ENCODE measurements around the gene SLC38A3. TPM values are rescaled to one million over a fixed set of nuclear protein-coding genes. Genes with fewer than 3 reads are reported as not detected.

SLC38A3 gene
- not detected in 2 replicates for total RNA-seq

GRCh38 chr3:50204804-50205412 lies at the start of gene SLC38A3:
Gene SLC38A3, plus strand, starts transcription at chr3:50205271. Its CDS starts 8,929 bp downstream, at chr3:50214200.

GRCh38 chr3:50190936-50191660 lies 14.0 kb upstream of the SLC38A3 start, which contains the start of gene GNAT1:
Gene GNAT1, plus strand, starts transcription at chr3:50191610. Its CDS starts 116 bp downstream, at chr3:50191726.

GRCh38 chr3:50235716-50236483 lies 30.8 kb downstream of the SLC38A3 start, which contains the start of gene GNAI2:
Gene GNAI2, plus strand, starts transcription at chr3:50236204. Its CDS starts 132 bp downstream, at chr3:50236336.

GRCh38 chr3:50268703-50269451 lies 63.8 kb downstream of the SLC38A3 start, which contains the start of gene SEMA3B:
Gene SEMA3B, plus strand, starts transcription at chr3:50269147. Its CDS starts 94 bp downstream, at chr3:50269241.

Other genes with a start within 250 kb of the SLC38A3 start
- gene RBM5, start 116.4 kb upstream of the SLC38A3 start, total RNA-seq = 103 and 202 TPM in 2 replicates
- 37.3 and 205 TPM in 2 replicates for gene SEMA3F, start 49.9 kb upstream of the SLC38A3 start, total RNA-seq
- gene GNAT1, start 13.7 kb upstream of the SLC38A3 start, total RNA-seq = not detected in 2 replicates
- 82.7 and 168 TPM in 2 replicates for gene GNAI2, start 30.9 kb downstream of the SLC38A3 start, total RNA-seq
- 5.1 and 7.5 TPM in 2 replicates for gene SEMA3B, start 63.9 kb downstream of the SLC38A3 start, total RNA-seq
- not detected in 2 replicates for gene LSMEM2, start 73.8 kb downstream of the SLC38A3 start, total RNA-seq
- gene IFRD2, start 87.2 kb downstream of the SLC38A3 start, total RNA-seq = 117 and 171 TPM in 2 replicates
- gene HYAL3, start 94.1 kb downstream of the SLC38A3 start, total RNA-seq = 8.4 and 8.5 TPM in 2 replicates
- gene NAA80, start 94.1 kb downstream of the SLC38A3 start, total RNA-seq = 2.7 and 2.9 TPM in 2 replicates
- gene HYAL1, start 98.3 kb downstream of the SLC38A3 start, total RNA-seq = 4.5 and 5.8 TPM in 2 replicates
- 59.1 and 76.5 TPM in 2 replicates for gene HYAL2, start 117.5 kb downstream of the SLC38A3 start, total RNA-seq
- gene TUSC2, start 123.0 kb downstream of the SLC38A3 start, total RNA-seq = 15.7 and 26.0 TPM in 2 replicates
- gene RASSF1, start 135.6 kb downstream of the SLC38A3 start, total RNA-seq = 14.9 and 19.8 TPM in 2 replicates
- 0.21 and 0.34 TPM in 2 replicates for gene ZMYND10, start 140.5 kb downstream of the SLC38A3 start, total RNA-seq
- 11.3 and 14.7 TPM in 2 replicates for gene NPRL2, start 145.5 kb downstream of the SLC38A3 start, total RNA-seq
- 13.7 and 14.2 TPM in 2 replicates for gene CYB561D2, start 145.6 kb downstream of the SLC38A3 start, total RNA-seq
- gene TMEM115, start 154.2 kb downstream of the SLC38A3 start, total RNA-seq = 28.0 and 33.0 TPM in 2 replicates

Measured in nasal cavity respiratory epithelium epithelial cell of viscerocranial mucosa (primary cell).